RWPE2 (cell line): Measurements from ENCODE around the gene EP300.

Experiments used
- ATAC-seq: fragments of 200-7000 bp; cut with Tn5 transposase; 3 replicates; pipeline ENCODE4 v1.9.1; 2021; ENCODE audit warnings: low read depth
- DNase-seq: peaks from one replicate; pipeline ENCODE4 v3.0.0-alpha.2; 2020; ENCODE audit warnings: low spot score
- H3K27ac ChIP-seq: fragments of 450-650 bp; 2 replicates; pipeline ENCODE4 v1.5.1; 2017; ENCODE audit warnings: mild to moderate bottlenecking; ENCODE audit not compliant: poor library complexity, severe bottlenecking
- H3K27me3 ChIP-seq: fragments of 250-450 bp; sonication (Bioruptor Pico); 2 replicates; pipeline ENCODE4 v1.5.1; 2021; ENCODE audit warnings: mild to moderate bottlenecking, moderate library complexity; ENCODE audit not compliant: insufficient read depth, poor library complexity, severe bottlenecking
- H3K36me3 ChIP-seq: fragments of 250-450 bp; sonication (Bioruptor Pico); 2 replicates; pipeline ENCODE4 v1.5.1; 2020; ENCODE audit warnings: low read depth, mild to moderate bottlenecking, moderate library complexity
- H3K4me1 ChIP-seq: fragments of 250-450 bp; sonication (Bioruptor Pico); 2 replicates; pipeline ENCODE4 v1.5.1; 2021; ENCODE audit warnings: mild to moderate bottlenecking, moderate library complexity; ENCODE audit not compliant: insufficient read depth, poor library complexity, severe bottlenecking
- H3K4me3 ChIP-seq: fragments of 250-450 bp; sonication (Bioruptor Pico); 2 replicates; pipeline ENCODE4 v1.5.1; 2021; ENCODE audit warnings: mild to moderate bottlenecking, moderate library complexity; ENCODE audit not compliant: severe bottlenecking
- H3K9me3 ChIP-seq: fragments of 250-450 bp; sonication (Bioruptor Pico); 2 replicates; pipeline ENCODE4 v1.5.1; 2021; ENCODE audit warnings: mild to moderate bottlenecking, moderate library complexity; ENCODE audit not compliant: severe bottlenecking
- CTCF ChIP-seq: fragments of 450-650 bp; IDR thresholded peaks from one replicate; pipeline ENCODE4 v1.5.1; 2017; ENCODE audit warnings: mild to moderate bottlenecking, moderate library complexity; ENCODE audit not compliant: poor library complexity, severe bottlenecking

Gene EP300

GRCh38 chr22:41171996-41172395 lies 79.6 kb downstream of the EP300 start:
- no peak for TF ChIP-seq CTCF
- Histone ChIP-seq H3K4me1 (no peaks in the 10 kb centered on the region), H3K4me3 (no peak overlapping the region), H3K27me3 (no peaks in the 10 kb centered on the region), H3K36me3 (peaks cover 93% of the 10 kb centered on the region), H3K9me3 (no peaks in the 10 kb centered on the region), H3K27ac (no peak overlapping the region)
- DNase-seq (no peak), ATAC-seq (no peak)

- no peak for DNase-seq
- Histone ChIP-seq H3K4me3 (no peak overlapping the region), H3K4me1 (no peaks in the 10 kb centered on the region), H3K36me3 (peaks cover 79% of the 10 kb centered on the region), H3K27ac (no peak overlapping the region), H3K27me3 (no peaks in the 10 kb centered on the region), H3K9me3 (no peaks in the 10 kb centered on the region)
- no peak for TF ChIP-seq CTCF
- ATAC-seq: no peak
Observed at GRCh38 chr22:41175546-41175945, 83.2 kb downstream of the EP300 start.

GRCh38 chr22:41177040-41177621 lies 84.7 kb downstream of the EP300 start:
- no peaks in the 10 kb centered on the region for H3K9me3 ChIP-seq
- H3K4me3 ChIP-seq: no peak overlapping the region
- ATAC-seq (no peak), DNase-seq (no peak)
- no peaks in the 10 kb centered on the region for H3K27me3 ChIP-seq
- TF ChIP-seq CTCF: no peak
- no peak overlapping the region for H3K27ac ChIP-seq
- peaks cover 7% of the 10 kb centered on the region for H3K4me1 ChIP-seq
- H3K36me3 ChIP-seq: peaks cover 64% of the 10 kb centered on the region

GRCh38 chr22:41177622-41178424 lies 85.4 kb downstream of the EP300 start:
- no peak for TF ChIP-seq CTCF
- no peak for ATAC-seq
- H3K9me3 ChIP-seq: no peaks in the 10 kb centered on the region

More at GRCh38 chr22:41177622-41178424, 85.4 kb downstream of the EP300 start:
- H3K4me1 ChIP-seq: peaks cover 8% of the 10 kb centered on the region
- H3K27ac ChIP-seq: no peak overlapping the region
- H3K36me3 ChIP-seq: peaks cover 57% of the 10 kb centered on the region
- H3K4me3 ChIP-seq: no peak overlapping the region
- DNase-seq: no peak
- no peaks in the 10 kb centered on the region for H3K27me3 ChIP-seq
